K562 (cell line): ENCODE measurements around the gene KCNA2. TPM values are rescaled to one million over a fixed set of nuclear protein-coding genes. Genes with fewer than 3 reads are reported as not detected.

Source experiments
- ATAC-seq: fragments of 200-7000 bp; cut with Tn5 transposase; 3 replicates; pipeline ENCODE4 v1.9.1; 2020; ENCODE audit warnings: moderate library complexity
- BruUV-seq: library from RNA; stranded (reverse); fragments of 400-500 nt; replicated peaks from 2 replicates; lab custom pipeline; 2021; lab: Mats Ljungman, UMichigan
- CTCF ChIA-PET: fragments of 300-600 bp; formaldehyde crosslinking; extraction: SDS; loops from one replicate; lab custom pipeline; 2021; ENCODE audit warnings: low intra/inter-chr PET ratio; lab: Yijun Ruan, JAX
- POLR2A ChIA-PET: fragments of 300-600, 350-650 bp; sonication (Branson Sonifier 250); formaldehyde crosslinking; extraction: SDS; loops from one replicate; lab custom pipeline; 2021; ENCODE audit warnings: antibody characterized with exemption, inconsistent platforms; lab: Yijun Ruan, JAX
- DNase-seq, 4 experiments: peaks; one replicate each; pipeline versions ENCODE4 v3.0.0 to v3.0.0-alpha.2; 2011 to 2018; ENCODE audit warnings: low spot score in 3 of 4, mixed read lengths in 3 of 4; ENCODE audit errors: extremely low read depth in 1 of 4
- FAIRE-seq: peaks from 2 replicates; lab custom pipeline; 2011; peaks lifted over from hg19 to GRCh38; lab: Jason Lieb, UNC
- H2AFZ ChIP-seq: 2 replicates; pipeline ENCODE4 v1.6.0; 2011; ENCODE audit warnings: low read depth, low read length, control low read depth, inconsistent platforms
- H3K27ac ChIP-seq: fragments of 200-600 bp; 3 replicates; pipeline ENCODE4 v1.8.0; 2011; ENCODE audit warnings: low read depth, mild to moderate bottlenecking, control low read depth, inconsistent platforms, low read length, moderate library complexity, mixed read lengths; ENCODE audit errors: extremely low read depth
- H3K27me3 ChIP-seq, 2 experiments: fragments of 300-600 bp in 1 of 2; 2 replicates in 1 of 2; 3 replicates in 1 of 2; pipeline versions ENCODE4 v1.6.0 to v1.8.0; 2011; ENCODE audit warnings: inconsistent platforms in 2 of 2, low read length in 2 of 2, mild to moderate bottlenecking in 1 of 2, mixed read lengths in 1 of 2, moderate library complexity in 1 of 2; ENCODE audit not compliant: control insufficient read depth in 2 of 2, insufficient read depth in 2 of 2
- H3K36me3 ChIP-seq: fragments of 300-600 bp; 3 replicates; pipeline ENCODE4 v1.8.0; 2011; ENCODE audit warnings: mild to moderate bottlenecking, low read length, inconsistent platforms; ENCODE audit not compliant: control insufficient read depth, insufficient read depth
- H3K4me1 ChIP-seq, 2 experiments: fragments of 200-600 bp in 1 of 2; replicated peaks in 1 of 2; 2 replicates in 1 of 2; 3 replicates in 1 of 2; pipeline versions ENCODE4 v1.5.1 to v1.8.0; 2011; ENCODE audit warnings: inconsistent platforms in 2 of 2, low read length in 2 of 2, mild to moderate bottlenecking in 1 of 2, mixed read lengths in 1 of 2, moderate library complexity in 1 of 2; ENCODE audit not compliant: control insufficient read depth in 2 of 2, insufficient read depth in 2 of 2
- H3K4me2 ChIP-seq: 2 replicates; pipeline ENCODE4 v1.6.1; 2011; ENCODE audit warnings: low read length, control low read depth, inconsistent platforms, mixed read lengths; ENCODE audit not compliant: insufficient read depth
- H3K4me3 ChIP-seq: fragments of 200-600 bp; sonication (generic), shearing (Covaris generic); 2 replicates; pipeline ENCODE4 v1.5.1; 2016; ENCODE audit warnings: control low read depth, inconsistent platforms
- H3K79me2 ChIP-seq: fragments of 200-600 bp; 3 replicates; pipeline ENCODE4 v1.8.0; 2011; ENCODE audit warnings: low read length, inconsistent platforms; ENCODE audit not compliant: control insufficient read depth, insufficient read depth
- H3K9ac ChIP-seq, 2 experiments: 2 replicates each; pipeline versions ENCODE4 v1.6.0 to v1.6.1; 2011; ENCODE audit warnings: low read depth in 2 of 2, low read length in 2 of 2, control low read depth in 1 of 2, inconsistent platforms in 1 of 2, mild to moderate bottlenecking in 1 of 2, mixed read lengths in 1 of 2; ENCODE audit not compliant: insufficient read depth in 1 of 2
- H3K9me1 ChIP-seq: one replicate; pipeline ENCODE4 v1.6.0; 2011; ENCODE audit warnings: inconsistent platforms, mild to moderate bottlenecking, low read length, moderate library complexity; ENCODE audit not compliant: control insufficient read depth, insufficient read depth
- H3K9me3 ChIP-seq: replicated peaks from 2 replicates; pipeline ENCODE4 v1.5.1; 2011; ENCODE audit warnings: low read depth, low read length, inconsistent platforms; ENCODE audit not compliant: control insufficient read depth, insufficient read depth
- H4K20me1 ChIP-seq: replicated peaks from 2 replicates; pipeline ENCODE4 v1.6.1; 2011; ENCODE audit warnings: low read length, inconsistent platforms, mixed read lengths; ENCODE audit not compliant: control insufficient read depth, insufficient read depth
- ELK1 ChIP-seq: sonication (generic); formaldehyde crosslinking; IDR thresholded peaks from 2 replicates; pipeline ENCODE4 v1.8.1; 2022; ENCODE audit warnings: missing genetic modification reagents
- GMEB1 ChIP-seq: fragments of 250-450 bp; sonication (Bioruptor Pico); IDR thresholded peaks from 2 replicates; pipeline ENCODE4 v1.4.0; 2020; ENCODE audit warnings: mild to moderate bottlenecking
- HBP1 ChIP-seq: fragments of 450-650 bp; formaldehyde crosslinking; IDR thresholded peaks from 2 replicates; pipeline ENCODE4 v1.4.0; 2022; ENCODE audit warnings: missing genetic modification characterization
- HDGF ChIP-seq: fragments of 450-650 bp; IDR thresholded peaks from 2 replicates; pipeline ENCODE4 v1.6.1; 2016
- HNRNPL ChIP-seq: fragments of 200-400 bp; formaldehyde crosslinking; IDR thresholded peaks from 2 replicates; pipeline ENCODE4 v1.6.1; 2017; ENCODE audit warnings: low read depth, mild to moderate bottlenecking, low read length
- MLLT1 ChIP-seq, 2 experiments: fragments of 450-650 bp; IDR thresholded peaks; 2 replicates each; pipeline ENCODE4 v1.6.1; 2016
- NFIC ChIP-seq: fragments of 450-650 bp; IDR thresholded peaks from 2 replicates; pipeline ENCODE4 v1.6.1; 2017; ENCODE audit warnings: mild to moderate bottlenecking, inconsistent platforms
- POLR2AphosphoS2 ChIP-seq: IDR thresholded peaks from 2 replicates; pipeline ENCODE4 v1.6.1; 2012; ENCODE audit warnings: low read length, improper control_type of control experiment
- SFPQ ChIP-seq: fragments of 200-400 bp; formaldehyde crosslinking; IDR thresholded peaks from 2 replicates; pipeline ENCODE4 v1.6.1; 2017; ENCODE audit warnings: mild to moderate bottlenecking, low read depth, low read length, moderate library complexity
- SIN3B ChIP-seq: fragments of 450-650 bp; IDR thresholded peaks from 2 replicates; pipeline ENCODE4 v1.6.1; 2017; ENCODE audit warnings: low read depth, mild to moderate bottlenecking, moderate library complexity
- SNRNP70 ChIP-seq: fragments of 200-400 bp; formaldehyde crosslinking; optimal IDR thresholded peaks from 2 replicates; pipeline ENCODE3; 2017; ENCODE audit warnings: low read depth, low read length
- ZBTB17 ChIP-seq: fragments of 450-650 bp; formaldehyde crosslinking; IDR thresholded peaks from 2 replicates; pipeline ENCODE4 v1.4.0; 2020; ENCODE audit warnings: mild to moderate bottlenecking
- ZNF12 ChIP-seq: sonication (generic); formaldehyde crosslinking; IDR thresholded peaks from 2 replicates; pipeline ENCODE4 v1.4.0; 2020; ENCODE audit warnings: mild to moderate bottlenecking, missing genetic modification reagents
- ZNF766 ChIP-seq: fragments of 200-800 bp; sonication (Bioruptor generic); conservative IDR thresholded peaks from 2 replicates; pipeline ENCODE4 v1.6.1; 2016; ENCODE audit warnings: missing genetic modification characterization, missing compliant biosample characterization
- WGBS: fragments of 100-300 bp; shearing (Covaris generic); methylation state at CpG from one replicate; pipeline ENCODE4 v1.1.6; 2016; ENCODE audit warnings: low coverage, mixed read lengths; ENCODE audit not compliant: insufficient coverage; ENCODE audit errors: missing lambda C conversion rate; 5-methylcytosine and 5-hydroxymethylcytosine counted together
- in situ Hi-C: fragments of 300-500 bp; cut with MboI; formaldehyde crosslinking; loops from 4 replicates; pipeline ENCODE4 v1.15.0; 2018; ENCODE audit warnings: inconsistent platforms, mixed read lengths
- intact Hi-C: fragments of 100-400 bp; cut with micrococcal nuclease; formaldehyde crosslinking; loops from 2 replicates; pipeline ENCODE4 v1.14.2; 2022
- polyA plus RNA-seq, 8 experiments: library from polyadenylated mRNA; depleted of rRNA in 4 of 8; stranded (reverse) in 5 of 8; unstranded in 3 of 8; fragments of >200 nt; fragmentation: Nextera tagmentation in 2 of 8; fragmentation: Illumina TruSeq in 1 of 8; extraction: Ambion mirVana in 2 of 8; extraction: Trizol in 1 of 8; gene quantifications; 2 replicates each; pipeline versions ENCODE4 v1.2.1 to v1.2.3, GENCODE V29; 2011 to 2014; ENCODE audit warnings: inconsistent platforms in 1 of 8, missing spikeins in 1 of 8
- total RNA-seq, 7 experiments: library from RNA; depleted of rRNA in 6 of 7; stranded (reverse); fragments of >200 nt in 6 of 7; fragmentation: Illumina TruSeq in 2 of 7; extraction: Trizol in 2 of 7; gene quantifications; 2 replicates each; pipeline versions ENCODE4 v1.2.1 to v1.2.3, GENCODE V29; 2011 to 2021; ENCODE audit warnings: low replicate concordance in 1 of 7

KCNA2 gene
- total and polyA plus RNA-seq, 9 of the 15 experiments (the other 6 are each of a cell fraction or from before 2014, with no cell fraction given), result not detected

- no peaks in the 10 kb centered on the region for H3K9me1 ChIP-seq
- H3K4me2 ChIP-seq, result no peak overlapping the region
- H3K79me2 ChIP-seq, result no peaks in the 10 kb centered on the region
- H3K9me3 ChIP-seq, result no peaks in the 10 kb centered on the region
- CTCF ChIA-PET, result no interaction called here
- peaks cover 67 to 70% of the 10 kb centered on the region in 2 experiments for H3K27me3 ChIP-seq
- no peak for TF ChIP-seq SFPQ
- TF ChIP-seq HBP1 (CRISPR knock-in tag), result no peak
- no peak for TF ChIP-seq GMEB1
- no peak for TF ChIP-seq SIN3B
- TF ChIP-seq MLLT1 (IDR thresholded peaks at IDR 0.05), result no peak
- TF ChIP-seq SNRNP70, result no peak
- TF ChIP-seq HNRNPL, result no peak
- TF ChIP-seq ZBTB17 (CRISPR knock-in tag), result no peak
- no peak for TF ChIP-seq POLR2AphosphoS2
- TF ChIP-seq ELK1 (CRISPR knock-in tag), result no peak
- TF ChIP-seq ZNF766 (CRISPR knock-in tag), result no peak
- no peak for TF ChIP-seq NFIC
- no peak for TF ChIP-seq HDGF
- no peak for TF ChIP-seq ZNF12 (CRISPR knock-in tag)
- FAIRE-seq (no peak), ATAC-seq (no peak), DNase-seq (no peak)
- WGBS, result 1% methylated on average over 9 of the region's 9 CpGs
- H2AFZ ChIP-seq, result no peak overlapping the region
- no peak overlapping the region for H3K9ac ChIP-seq
- in situ Hi-C loops, result no loop called here
- intact Hi-C loops, result no loop called here
- H3K27ac ChIP-seq, result no peak overlapping the region
- H4K20me1 ChIP-seq, result peaks cover 14% of the 10 kb centered on the region; the same call in 1 of the 2 replicates
- BruUV-seq, result no TSS peak
- peaks cover 0 to 12% of the 10 kb centered on the region in 2 experiments; a peak in 1 of 5 replicates for H3K4me1 ChIP-seq
- H3K4me3 ChIP-seq, result no peak overlapping the region
- no peaks in the 10 kb centered on the region for H3K36me3 ChIP-seq
- POLR2A ChIA-PET, result interaction anchor here (0.7 to 1.1 kb wide), 3 partner anchors 12 to 171 kb away, joined by 3 to 4 read pairs (median 3); no protein-coding TSS in a partner anchor
Observed at GRCh38 chr1:110604586-110605148, 1.5 kb downstream of the KCNA2 start.
